GM12878 (cell line): ENCODE data around the gene FOXJ1. TPM values are rescaled to one million over a fixed set of nuclear protein-coding genes. Genes with fewer than 3 reads are reported as not detected.

Source experiments
- ATAC-seq: fragments of 200-7000 bp; cut with Tn5 transposase; 3 replicates; pipeline ENCODE4 v1.9.1; 2020; ENCODE audit warnings: mild to moderate bottlenecking, moderate library complexity
- BruUV-seq: library from RNA; stranded (reverse); fragments of 400-500 nt; replicated peaks from 2 replicates; lab custom pipeline; 2021; lab: Mats Ljungman, UMichigan
- CTCF ChIA-PET: fragments of 300-600 bp; sonication (Branson Sonifier 250); formaldehyde crosslinking; extraction: SDS; loops from one replicate; lab custom pipeline; 2021; ENCODE audit warnings: inconsistent platforms; lab: Yijun Ruan, JAX
- POLR2A ChIA-PET: fragments of 350-600 bp; formaldehyde crosslinking; extraction: SDS; loops from one replicate; lab custom pipeline; 2021; ENCODE audit warnings: inconsistent platforms; lab: Charles Lee
- RAD21 ChIA-PET: fragments of 300-600 bp; sonication (Branson Sonifier 250); formaldehyde crosslinking; loops from one replicate; lab custom pipeline; 2023; ENCODE audit warnings: antibody characterized with exemption; ENCODE audit not compliant: unreplicated experiment; lab: Charles Lee
- SMC1A ChIA-PET: fragments of 300-600 bp; sonication (Branson Sonifier 250); formaldehyde crosslinking; loops from one replicate; lab custom pipeline; 2023; ENCODE audit not compliant: unreplicated experiment, uncharacterized antibody; lab: Charles Lee
- DNase-seq: peaks from one replicate; pipeline ENCODE4 v3.0.0-alpha.2; 2011; ENCODE audit warnings: low read depth, low spot score
- FAIRE-seq: peaks from 3 replicates; lab custom pipeline; 2011; peaks lifted over from hg19 to GRCh38; lab: Jason Lieb, UNC
- H2AFZ ChIP-seq: 2 replicates; pipeline ENCODE4 v1.6.0; 2011; ENCODE audit warnings: low read depth, low read length, control low read depth; ENCODE audit not compliant: control insufficient read depth
- H3K27ac ChIP-seq: 2 replicates; pipeline ENCODE4 v1.5.1; 2011; ENCODE audit warnings: control low read depth; ENCODE audit not compliant: control insufficient read depth, insufficient read depth
- H3K27me3 ChIP-seq, 2 experiments: replicated peaks in 1 of 2; 2 replicates each; pipeline versions ENCODE4 v1.6.0 to v1.6.1; 2011; ENCODE audit warnings: low read length in 1 of 2; ENCODE audit not compliant: control insufficient read depth in 2 of 2, insufficient read depth in 2 of 2
- H3K36me3 ChIP-seq, 2 experiments: 2 replicates each; pipeline ENCODE4 v1.5.1; 2011; ENCODE audit warnings: low read length in 1 of 2; ENCODE audit not compliant: control insufficient read depth in 2 of 2, insufficient read depth in 2 of 2
- H3K4me1 ChIP-seq: 2 replicates; pipeline ENCODE4 v1.6.1; 2011; ENCODE audit warnings: mild to moderate bottlenecking, low read length, moderate library complexity, mixed read lengths; ENCODE audit not compliant: control insufficient read depth, insufficient read depth
- H3K4me2 ChIP-seq: 2 replicates; pipeline ENCODE4 v1.6.0; 2011; ENCODE audit warnings: control low read depth; ENCODE audit not compliant: control insufficient read depth, insufficient read depth
- H3K4me3 ChIP-seq: fragments of 200-600 bp; sonication (generic); 2 replicates; pipeline ENCODE4 v1.5.1; 2016
- H3K79me2 ChIP-seq: 2 replicates; pipeline ENCODE4 v1.6.0; 2011; ENCODE audit warnings: low read length; ENCODE audit not compliant: control insufficient read depth, insufficient read depth
- H3K9ac ChIP-seq: 2 replicates; pipeline ENCODE4 v1.8.0; 2011; ENCODE audit warnings: low read length, control low read depth, mixed read lengths; ENCODE audit not compliant: control insufficient read depth, insufficient read depth
- H3K9me3 ChIP-seq: replicated peaks from 3 replicates; pipeline ENCODE4 v1.5.1; 2011; ENCODE audit warnings: mild to moderate bottlenecking, low read length; ENCODE audit not compliant: control insufficient read depth, insufficient read depth
- H4K20me1 ChIP-seq: 2 replicates; pipeline ENCODE4 v1.6.0; 2011; ENCODE audit not compliant: control insufficient read depth, insufficient read depth
- CHD1 ChIP-seq: IDR thresholded peaks from 2 replicates; pipeline ENCODE4 v1.6.1; 2012; ENCODE audit warnings: low read depth, low read length, improper control_type of control experiment
- CHD2 ChIP-seq: IDR thresholded peaks from 2 replicates; pipeline ENCODE4 v1.6.1; 2011; ENCODE audit warnings: low read depth, low read length, improper control_type of control experiment, borderline replicate concordance
- EGR1 ChIP-seq, 2 experiments: IDR thresholded peaks; 1 replicate in 1 of 2; 2 replicates in 1 of 2; pipeline ENCODE4 v1.6.1; 2011 to 2012; ENCODE audit warnings: low read depth in 2 of 2, low read length in 2 of 2, borderline replicate concordance in 1 of 2, mild to moderate bottlenecking in 1 of 2, moderate library complexity in 1 of 2
- ETV6 ChIP-seq, 2 experiments: fragments of 450-650 bp in 1 of 2; IDR thresholded peaks in 1 of 2; conservative IDR thresholded peaks in 1 of 2; 2 replicates each; pipeline ENCODE4 v1.6.1; 2014; ENCODE audit warnings: antibody characterized with exemption in 1 of 2, borderline replicate concordance in 1 of 2, low read depth in 1 of 2, mild to moderate bottlenecking in 1 of 2, moderate library complexity in 1 of 2
- FOXM1 ChIP-seq: IDR thresholded peaks from 2 replicates; pipeline ENCODE4 v1.6.1; 2012; ENCODE audit warnings: low read depth, mild to moderate bottlenecking, inconsistent platforms, low read length, moderate library complexity
- JUND ChIP-seq: IDR thresholded peaks from 2 replicates; pipeline ENCODE4 v1.6.1; 2012; ENCODE audit warnings: low read depth, mild to moderate bottlenecking, low read length, improper control_type of control experiment, moderate library complexity
- MEF2A ChIP-seq: IDR thresholded peaks from 2 replicates; pipeline ENCODE4 v1.6.1; 2011; ENCODE audit warnings: low read depth, mild to moderate bottlenecking, low read length, moderate library complexity; ENCODE audit not compliant: insufficient read depth
- NFIC ChIP-seq: IDR thresholded peaks from 2 replicates; pipeline ENCODE4 v1.6.1; 2012; ENCODE audit warnings: low read depth, mild to moderate bottlenecking, inconsistent platforms, low read length, moderate library complexity
- NFYA ChIP-seq: IDR thresholded peaks from 2 replicates; pipeline ENCODE4 v1.6.1; 2011; ENCODE audit warnings: low read depth, mild to moderate bottlenecking, low read length, improper control_type of control experiment, borderline replicate concordance
- NR2C2 ChIP-seq: IDR thresholded peaks from 2 replicates; pipeline ENCODE4 v1.6.1; 2011; ENCODE audit warnings: borderline replicate concordance, low read depth; ENCODE audit not compliant: control insufficient read depth, insufficient read length
- POLR2A ChIP-seq: IDR thresholded peaks from 2 replicates; pipeline ENCODE4 v1.6.1; 2011; ENCODE audit warnings: low read depth, mild to moderate bottlenecking, low read length
- POLR2AphosphoS2 ChIP-seq: IDR thresholded peaks from 2 replicates; pipeline ENCODE4 v1.6.1; 2011; ENCODE audit warnings: low read depth, mild to moderate bottlenecking, low read length, improper control_type of control experiment, moderate library complexity
- PRDM15 ChIP-seq: fragments of 450-650 bp; formaldehyde crosslinking; IDR thresholded peaks from 2 replicates; pipeline ENCODE4 v1.4.0; 2020; ENCODE audit warnings: mild to moderate bottlenecking, moderate library complexity
- RAD21 ChIP-seq: IDR thresholded peaks from 2 replicates; pipeline ENCODE4 v1.6.1; 2011; ENCODE audit warnings: mild to moderate bottlenecking, low read depth, low read length, moderate library complexity; ENCODE audit not compliant: insufficient read depth
- RAD51 ChIP-seq: fragments of 450-650 bp; IDR thresholded peaks from 2 replicates; pipeline ENCODE4 v1.6.1; 2016; ENCODE audit warnings: moderate library complexity, mild to moderate bottlenecking, inconsistent platforms
- SRF ChIP-seq, 2 experiments: IDR thresholded peaks; 2 replicates each; pipeline ENCODE4 v1.6.1; 2011; ENCODE audit warnings: low read depth in 2 of 2, low read length in 2 of 2, mild to moderate bottlenecking in 1 of 2, moderate library complexity in 1 of 2
- TAF1 ChIP-seq: IDR thresholded peaks from 2 replicates; pipeline ENCODE4 v1.6.1; 2011; ENCODE audit warnings: mild to moderate bottlenecking, low read depth, low read length, borderline replicate concordance
- ZZZ3 ChIP-seq: IDR thresholded peaks from 2 replicates; pipeline ENCODE4 v1.6.1; 2011; ENCODE audit warnings: low read depth; ENCODE audit not compliant: control insufficient read depth, insufficient read length
- WGBS: methylation state at CpG from one replicate; pipeline ENCODE4 v1.1.6; 2016; ENCODE audit warnings: low lambda C conversion rate; ENCODE audit not compliant: insufficient replicate concordance, insufficient coverage; ENCODE audit errors: missing lambda C conversion rate; 5-methylcytosine and 5-hydroxymethylcytosine counted together
- in situ Hi-C: fragments of 300-500 bp; cut with MboI; formaldehyde crosslinking; loops from 9 replicates; pipeline ENCODE4 v1.14.3; 2018; ENCODE audit warnings: mixed read lengths
- intact Hi-C: fragments of 100-400 bp; cut with micrococcal nuclease; formaldehyde crosslinking; loops from one replicate; pipeline ENCODE4 v1.14.2; 2022; ENCODE audit not compliant: unreplicated experiment
- polyA plus RNA-seq, 11 experiments: library from polyadenylated mRNA; depleted of rRNA in 4 of 11; unstranded in 6 of 11; stranded (reverse) in 5 of 11; fragments of >200 nt; fragmentation: Nextera tagmentation in 4 of 11; fragmentation: Illumina TruSeq in 1 of 11; extraction: Ambion mirVana in 4 of 11; extraction: Trizol in 1 of 11; gene quantifications; 1 replicate in 1 of 11; 2 replicates in 10 of 11; pipeline versions ENCODE4 v1.2.1 to v1.2.3, GENCODE V29; 2011 to 2016; ENCODE audit warnings: inconsistent platforms in 2 of 11, missing spikeins in 2 of 11, low read depth in 1 of 11
- total RNA-seq, 4 experiments: library from RNA; depleted of rRNA in 3 of 4; stranded (reverse); fragments of >200 nt in 3 of 4; fragmentation: Illumina TruSeq in 1 of 4; extraction: Trizol in 1 of 4; gene quantifications; 2 replicates each; pipeline versions ENCODE4 v1.2.1 to v1.2.3, GENCODE V29; 2013 to 2021

FOXJ1 gene
- total and polyA plus RNA-seq, 10 of the 15 experiments (the other 5 are each of a cell fraction or from before 2014, with no cell fraction given) = not detected

GRCh38 chr17:76153640-76154039 lies 12.6 kb upstream of the FOXJ1 start:
- Histone ChIP-seq H3K9ac (no peak overlapping the region), H3K4me2 (no peak overlapping the region), H3K27me3 (no peaks in the 10 kb centered on the region), H3K9me3 (no peaks in the 10 kb centered on the region), H2AFZ (no peak overlapping the region), H3K36me3 (no peaks in the 10 kb centered on the region), H3K4me1 (no peaks in the 10 kb centered on the region), H3K79me2 (no peaks in the 10 kb centered on the region), H3K4me3 (no peak overlapping the region), H4K20me1 (no peaks in the 10 kb centered on the region), H3K27ac (no peak overlapping the region)
- intact Hi-C loops = no loop called here
- no TSS peak for BruUV-seq
- ChIA-PET RAD21 (no interaction called here), POLR2A (no interaction called here), SMC1A (interaction anchor here (0.8 kb wide), 1 partner anchor 29 kb away, joined by 3 read pairs; no protein-coding TSS in a partner anchor), CTCF (interaction anchor here (0.7 to 1.4 kb wide), 4 partner anchors 19 to 31 kb away, joined by 3 to 5 read pairs (median 3); no protein-coding TSS in a partner anchor)
- WGBS = 96% methylated on average over 5 of the region's 5 CpGs
- DNase-seq (no peak), ATAC-seq (no peak), FAIRE-seq (no peak)
- in situ Hi-C loops = no loop called here
- TF ChIP-seq JUND = no peak
- no peak for TF ChIP-seq ETV6 (conservative IDR thresholded peaks at IDR 0.05 in 1 of 2, IDR thresholded peaks at IDR 0.05 in 1 of 2; ENCODE audit: borderline replicate concordance in 1 of 2, low read depth in 1 of 2)
- no peak for TF ChIP-seq PRDM15
- TF ChIP-seq POLR2AphosphoS2 = no peak
- no peak for TF ChIP-seq NFYA
- no peak for TF ChIP-seq SRF (IDR thresholded peaks at IDR 0.05; ENCODE audit: low read depth in 2 of 2, low read length in 2 of 2)
- TF ChIP-seq FOXM1 = no peak
- no peak for TF ChIP-seq EGR1 (IDR thresholded peaks at IDR 0.05; ENCODE audit: borderline replicate concordance in 1 of 2, low read depth in 2 of 2, low read length in 2 of 2)
- TF ChIP-seq TAF1 = no peak
- no peak for TF ChIP-seq POLR2A
- no peak for TF ChIP-seq ZZZ3
- TF ChIP-seq NFIC = no peak
- TF ChIP-seq CHD1 = no peak
- no peak for TF ChIP-seq RAD51
- no peak for TF ChIP-seq RAD21
- TF ChIP-seq NR2C2 = no peak
- TF ChIP-seq CHD2 = no peak
- no peak for TF ChIP-seq MEF2A
